ENCODE data around the gene LACC1. TPM values are rescaled to one million over a fixed set of nuclear protein-coding genes. Genes with fewer than 3 reads are reported as not detected.

Gene LACC1
- total RNA-seq, 2 donors from 2014 or later, result 3.1 to 4.0 TPM

GRCh38 chr13:43874504-43875092, 5.1 kb upstream of the LACC1 start:
- no peaks in the 10 kb centered on the region for H3K9me3 ChIP-seq (ENCODE audit: control insufficient read depth, low read length, poor library complexity, severe bottlenecking)
- H3K36me3 Mint-ChIP-seq (ENCODE audit: low read depth), result no peaks in the 10 kb centered on the region
- no peaks in the 10 kb centered on the region for H3K27me3 Mint-ChIP-seq
- ATAC-seq (no peak), DNase-seq (no peak)
- H3K27ac Mint-ChIP-seq, result no peak overlapping the region
- H3K4me1 Mint-ChIP-seq, result peaks cover 8% of the 10 kb centered on the region
- no peak overlapping the region for H3K4me3 Mint-ChIP-seq

GRCh38 chr13:43876366-43876765, 3.3 kb upstream of the LACC1 start:
- DNase-seq, result no peak
- Mint-ChIP-seq H3K4me1 (peaks cover 19% of the 10 kb centered on the region), H3K4me3 (no peak overlapping the region), H3K27ac (no peak overlapping the region), H3K27me3 (no peaks in the 10 kb centered on the region), H3K36me3 (ENCODE audit: low read depth) (no peaks in the 10 kb centered on the region)
- ATAC-seq, result no peak
- H3K9me3 ChIP-seq (ENCODE audit: control insufficient read depth, low read length, poor library complexity, severe bottlenecking), result no peaks in the 10 kb centered on the region

- Mint-ChIP-seq H3K36me3 (ENCODE audit: low read depth) (no peaks in the 10 kb centered on the region), H3K4me1 (peaks cover 24% of the 10 kb centered on the region), H3K4me3 (no peak overlapping the region), H3K27ac (peak overlapping the region; percentile 89), H3K27me3 (no peaks in the 10 kb centered on the region)
- H3K9me3 ChIP-seq (ENCODE audit: control insufficient read depth, low read length, poor library complexity, severe bottlenecking), result no peaks in the 10 kb centered on the region
- no peak for ATAC-seq
- no peak for DNase-seq
Measured at GRCh38 chr13:43877326-43877725, 2.4 kb upstream of the LACC1 start.

GRCh38 chr13:43877766-43878165, 1.9 kb upstream of the LACC1 start:
- H3K4me3 Mint-ChIP-seq, result peak overlapping the region; percentile 94
- H3K4me1 Mint-ChIP-seq, result peaks cover 24% of the 10 kb centered on the region

GRCh38 chr13:43878892-43879754, 581 bp upstream of the LACC1 start, which contains the start of gene CCDC122:
Gene CCDC122 (minus strand): TSS chr13:43879740. CDS start chr13:43869376, 10,364 bp downstream.
- Mint-ChIP-seq H3K36me3 (ENCODE audit: low read depth) (no peaks in the 10 kb centered on the region), H3K27me3 (no peaks in the 10 kb centered on the region), H3K4me1 (peaks cover 24% of the 10 kb centered on the region), H3K4me3 (peak within 1 kb of the TSS; percentile 94), H3K27ac (peak within 1 kb of the TSS; percentile 89)
- H3K9me3 ChIP-seq (ENCODE audit: control insufficient read depth, low read length, poor library complexity, severe bottlenecking), result no peaks in the 10 kb centered on the region
- peak; percentile 72 to 73 (median 73) for DNase-seq
- ATAC-seq, result peak; percentile 92

More at GRCh38 chr13:43877766-43878165, 1.9 kb upstream of the LACC1 start:
- no peak for ATAC-seq
- Mint-ChIP-seq H3K27ac (peak overlapping the region; percentile 89), H3K36me3 (ENCODE audit: low read depth) (no peaks in the 10 kb centered on the region), H3K27me3 (no peaks in the 10 kb centered on the region)
- no peak for DNase-seq
- no peaks in the 10 kb centered on the region for H3K9me3 ChIP-seq (ENCODE audit: control insufficient read depth, low read length, poor library complexity, severe bottlenecking)

- peak overlapping the region; percentile 89 for H3K27ac Mint-ChIP-seq
- no peaks in the 10 kb centered on the region for H3K27me3 Mint-ChIP-seq
- ATAC-seq (no peak), DNase-seq (no peak)
- H3K4me3 Mint-ChIP-seq, result peak overlapping the region; percentile 94
- H3K36me3 Mint-ChIP-seq (ENCODE audit: low read depth), result no peaks in the 10 kb centered on the region
- peaks cover 24% of the 10 kb centered on the region for H3K4me1 Mint-ChIP-seq
- H3K9me3 ChIP-seq (ENCODE audit: control insufficient read depth, low read length, poor library complexity, severe bottlenecking), result no peaks in the 10 kb centered on the region
Measured at GRCh38 chr13:43880214-43880855, 631 bp downstream of the LACC1 start.

GRCh38 chr13:43880926-43881325, 1.2 kb downstream of the LACC1 start:
- peaks cover 24% of the 10 kb centered on the region for H3K4me1 Mint-ChIP-seq
- no peaks in the 10 kb centered on the region for H3K9me3 ChIP-seq (ENCODE audit: control insufficient read depth, low read length, poor library complexity, severe bottlenecking)
- H3K27me3 Mint-ChIP-seq, result no peaks in the 10 kb centered on the region
- peaks cover 3% of the 10 kb centered on the region for H3K36me3 Mint-ChIP-seq (ENCODE audit: low read depth)
- H3K4me3 Mint-ChIP-seq, result no peak overlapping the region
- no peak for DNase-seq
- ATAC-seq, result no peak
- H3K27ac Mint-ChIP-seq, result peak overlapping the region; percentile 2

GRCh38 chr13:43881580-43881979, 1.9 kb downstream of the LACC1 start:
- no peaks in the 10 kb centered on the region for H3K9me3 ChIP-seq (ENCODE audit: control insufficient read depth, low read length, poor library complexity, severe bottlenecking)
- H3K4me1 Mint-ChIP-seq, result peaks cover 24% of the 10 kb centered on the region
- DNase-seq (no peak), ATAC-seq (no peak)
- peak overlapping the region; percentile 45 for H3K4me3 Mint-ChIP-seq
- H3K27ac Mint-ChIP-seq, result no peak overlapping the region
- H3K27me3 Mint-ChIP-seq, result no peaks in the 10 kb centered on the region
- H3K36me3 Mint-ChIP-seq (ENCODE audit: low read depth), result peaks cover 3% of the 10 kb centered on the region

GRCh38 chr13:43883631-43884030, 3.9 kb downstream of the LACC1 start:
- H3K9me3 ChIP-seq (ENCODE audit: control insufficient read depth, low read length, poor library complexity, severe bottlenecking), result no peaks in the 10 kb centered on the region
- peaks cover 3% of the 10 kb centered on the region for H3K36me3 Mint-ChIP-seq (ENCODE audit: low read depth)
- H3K4me1 Mint-ChIP-seq, result peaks cover 27% of the 10 kb centered on the region
- DNase-seq, result no peak
- ATAC-seq, result no peak
- H3K4me3 Mint-ChIP-seq, result no peak overlapping the region
- H3K27ac Mint-ChIP-seq, result no peak overlapping the region
- no peaks in the 10 kb centered on the region for H3K27me3 Mint-ChIP-seq

GRCh38 chr13:43884222-43884621, 4.5 kb downstream of the LACC1 start:
- no peak overlapping the region for H3K4me3 Mint-ChIP-seq
- peaks cover 3% of the 10 kb centered on the region for H3K36me3 Mint-ChIP-seq (ENCODE audit: low read depth)
- no peaks in the 10 kb centered on the region for H3K9me3 ChIP-seq (ENCODE audit: control insufficient read depth, low read length, poor library complexity, severe bottlenecking)
- DNase-seq (no peak), ATAC-seq (no peak)
- peaks cover 25% of the 10 kb centered on the region for H3K4me1 Mint-ChIP-seq
- H3K27me3 Mint-ChIP-seq, result no peaks in the 10 kb centered on the region
- no peak overlapping the region for H3K27ac Mint-ChIP-seq

GRCh38 chr13:43894438-43894837, 14.7 kb downstream of the LACC1 start:
- ATAC-seq (no peak), DNase-seq (no peak)
- Mint-ChIP-seq H3K27me3 (peaks cover 6% of the 10 kb centered on the region), H3K4me1 (peaks cover 7% of the 10 kb centered on the region), H3K4me3 (no peak overlapping the region), H3K36me3 (ENCODE audit: low read depth) (peaks cover 9% of the 10 kb centered on the region), H3K27ac (no peak overlapping the region)
- no peaks in the 10 kb centered on the region for H3K9me3 ChIP-seq (ENCODE audit: control insufficient read depth, low read length, poor library complexity, severe bottlenecking)

- ATAC-seq, result no peak
- peaks cover 7% of the 10 kb centered on the region for H3K4me1 Mint-ChIP-seq
- peaks cover 6% of the 10 kb centered on the region for H3K27me3 Mint-ChIP-seq
- DNase-seq, result no peak
- H3K36me3 Mint-ChIP-seq (ENCODE audit: low read depth), result peaks cover 9% of the 10 kb centered on the region
- H3K4me3 Mint-ChIP-seq, result no peak overlapping the region
- no peaks in the 10 kb centered on the region for H3K9me3 ChIP-seq (ENCODE audit: control insufficient read depth, low read length, poor library complexity, severe bottlenecking)
- H3K27ac Mint-ChIP-seq, result no peak overlapping the region
Measured at GRCh38 chr13:43895940-43896339, 16.2 kb downstream of the LACC1 start.

- Mint-ChIP-seq H3K36me3 (ENCODE audit: low read depth) (no peaks in the 10 kb centered on the region), H3K4me1 (peaks cover 8% of the 10 kb centered on the region), H3K27me3 (peaks cover 36% of the 10 kb centered on the region), H3K4me3 (no peak overlapping the region), H3K27ac (no peak overlapping the region)
- ATAC-seq (peak; percentile 82), DNase-seq (peak in 1 of 3 donors; percentile 10)
- no peaks in the 10 kb centered on the region for H3K9me3 ChIP-seq (ENCODE audit: control insufficient read depth, low read length, poor library complexity, severe bottlenecking)
Measured at GRCh38 chr13:43905435-43906031, 25.8 kb downstream of the LACC1 start.

Data from T-helper 17 cell (primary cell).